ENCODE measurements around the gene DUSP22. TPM values are rescaled to one million over a fixed set of nuclear protein-coding genes. Genes with fewer than 3 reads are reported as not detected.
"Not testable (repeated sequence)": the region's sequence is repeated elsewhere in the genome, so short reads cannot be mapped to it uniquely, and the experiment has no call there.

The DUSP22 gene
- total RNA-seq, 1 donor from 2014 or later: 19.7 TPM

DNA sequence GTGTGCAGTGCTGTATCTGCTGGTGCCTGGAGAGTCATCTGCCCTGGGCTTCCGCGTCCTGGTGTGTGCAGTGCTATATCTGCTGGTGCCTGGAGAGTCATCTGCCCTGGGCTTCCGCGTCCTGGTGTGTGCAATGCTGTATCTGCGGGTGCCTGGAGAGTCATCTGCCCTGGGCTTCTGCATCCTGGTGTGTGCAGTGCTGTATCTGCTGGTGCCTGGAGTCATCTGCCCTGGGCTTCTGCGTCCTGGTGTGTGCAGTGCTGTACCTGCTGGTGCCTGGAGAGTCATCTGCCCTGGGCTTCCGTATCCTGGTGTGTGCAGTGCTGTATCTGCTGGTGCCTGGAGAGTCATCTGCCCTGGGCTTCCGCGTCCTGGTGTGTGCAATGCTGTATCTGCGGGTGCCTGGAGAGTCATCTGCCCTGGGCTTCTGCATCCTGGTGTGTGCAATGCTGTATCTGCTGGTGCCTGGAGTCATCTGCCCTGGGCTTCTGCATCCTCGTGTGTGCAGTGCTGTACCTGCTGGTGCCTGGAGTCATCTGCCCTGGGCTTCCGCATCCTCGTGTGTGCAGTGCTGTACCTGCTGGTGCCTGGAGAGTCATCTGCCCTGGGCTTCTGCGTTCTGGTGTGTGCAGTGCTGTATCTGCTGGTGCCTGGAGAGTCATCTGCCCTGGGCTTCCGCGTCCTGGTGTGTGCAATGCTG is 33.0 kb downstream of the DUSP22 start:
- DNase-seq: not testable (repeated sequence)

DNA sequence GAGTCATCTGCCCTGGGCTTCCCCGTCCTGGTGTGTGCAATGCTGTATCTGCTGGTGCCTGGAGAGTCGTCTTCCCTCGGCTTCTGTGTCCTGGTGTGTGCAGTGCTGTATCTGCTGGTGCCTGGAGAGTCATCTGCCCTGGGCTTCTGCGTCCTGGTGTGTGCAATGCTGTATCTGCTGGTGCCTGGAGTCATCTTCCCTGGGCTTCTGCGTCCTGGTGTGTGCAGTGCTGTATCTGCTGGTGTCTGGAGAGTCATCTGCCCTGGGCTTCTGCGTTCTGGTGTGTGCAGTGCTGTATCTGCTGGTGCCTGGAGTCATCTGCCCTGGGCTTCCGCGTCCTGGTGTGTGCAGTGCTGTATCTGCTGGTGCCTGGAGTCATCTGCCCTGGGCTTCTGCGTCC is 33.8 kb downstream of the DUSP22 start:
- not testable (repeated sequence) for DNase-seq

DNA sequence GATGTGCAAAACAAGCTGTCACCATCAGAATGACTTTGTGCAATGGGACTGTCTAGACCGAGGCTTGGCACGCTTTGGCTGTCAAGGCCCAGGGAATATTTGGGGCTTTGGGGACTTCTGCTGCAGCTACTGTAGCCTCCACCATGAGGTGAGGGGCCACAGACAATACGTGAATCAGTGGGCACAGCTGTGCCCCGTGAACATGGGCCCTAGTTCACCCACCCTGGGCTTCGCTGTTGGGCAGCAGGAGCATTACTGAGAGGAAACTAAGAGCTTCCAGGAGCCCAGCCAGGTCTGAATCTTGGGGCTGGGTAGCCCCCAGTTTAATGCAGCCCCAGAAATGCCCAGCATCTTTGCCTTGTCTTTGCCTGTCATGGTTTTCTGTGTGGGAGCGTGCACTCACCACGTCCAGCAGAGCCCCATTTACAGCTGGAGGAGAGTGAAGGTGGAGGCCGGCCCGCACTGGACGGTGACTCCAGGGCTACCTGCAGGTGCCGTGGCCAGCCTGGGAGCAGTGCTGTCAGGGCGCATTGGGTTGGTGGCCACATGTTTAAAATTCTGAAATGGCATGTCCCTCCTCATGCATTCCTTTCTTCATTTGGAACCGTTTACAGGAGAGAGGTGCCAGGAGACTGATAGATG is 34.7 kb downstream of the DUSP22 start:
- DNase-seq: no peak

- DNase-seq: no peak
These were observed 35.3 kb downstream of the DUSP22 start for GRCh38 chr6:327538-328116.

DNA sequence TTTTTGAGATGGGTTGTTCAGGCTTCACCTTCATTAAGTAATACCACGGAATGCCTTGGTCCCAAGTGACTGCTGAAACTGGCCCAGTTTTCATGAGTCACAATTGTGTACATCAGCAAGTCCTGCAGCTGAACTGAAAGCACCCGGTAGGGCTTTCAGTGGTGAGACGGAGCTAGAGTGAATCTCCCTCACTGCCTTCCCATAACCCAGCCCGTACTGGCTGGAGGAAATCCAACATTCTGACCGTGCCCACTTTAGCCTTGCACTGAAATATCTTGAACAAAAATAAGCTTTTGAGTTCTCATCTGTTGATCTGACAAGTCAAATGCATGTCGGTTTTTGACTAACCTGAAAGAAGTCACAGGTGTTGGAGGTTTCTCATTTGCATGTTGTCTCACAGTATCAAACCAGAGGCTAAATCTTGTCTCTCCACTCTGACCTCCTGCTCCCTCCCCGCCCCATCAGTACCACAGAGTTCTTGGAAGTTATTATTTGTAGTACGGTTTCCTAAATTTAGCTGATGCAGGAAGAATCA is 35.9 kb downstream of the DUSP22 start:
- DNase-seq: no peak

GRCh38 chr6:328924-329323 is 36.6 kb downstream of the DUSP22 start:
- DNase-seq: no peak

- DNase-seq: no peak
These were observed 37.8 kb downstream of the DUSP22 start for GRCh38 chr6:329888-330691.

GRCh38 chr6:330948-331347 is 38.7 kb downstream of the DUSP22 start:
- DNase-seq: no peak

GRCh38 chr6:331622-332521 is 39.6 kb downstream of the DUSP22 start:
- DNase-seq: no peak

DNA sequence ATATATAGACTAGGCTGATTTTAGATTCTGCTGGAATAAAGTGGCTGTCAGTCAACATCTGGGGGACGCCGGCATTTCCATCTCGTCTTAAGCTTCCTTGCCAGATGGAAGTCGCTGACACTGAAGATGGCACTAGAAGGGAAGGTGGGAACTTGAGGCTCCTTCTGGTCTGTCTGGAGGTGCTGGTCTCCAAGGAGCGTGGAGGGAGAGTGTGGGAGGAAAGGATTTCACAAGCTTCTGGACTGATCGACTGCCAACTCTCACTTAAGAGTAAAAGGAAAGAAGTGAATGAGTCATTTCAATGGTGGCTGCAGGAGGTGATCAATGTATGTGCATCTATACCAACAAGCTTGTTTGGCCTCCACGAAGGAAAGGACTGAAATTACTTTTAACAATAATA is 40.4 kb downstream of the DUSP22 start:
- no peak for DNase-seq

DNA sequence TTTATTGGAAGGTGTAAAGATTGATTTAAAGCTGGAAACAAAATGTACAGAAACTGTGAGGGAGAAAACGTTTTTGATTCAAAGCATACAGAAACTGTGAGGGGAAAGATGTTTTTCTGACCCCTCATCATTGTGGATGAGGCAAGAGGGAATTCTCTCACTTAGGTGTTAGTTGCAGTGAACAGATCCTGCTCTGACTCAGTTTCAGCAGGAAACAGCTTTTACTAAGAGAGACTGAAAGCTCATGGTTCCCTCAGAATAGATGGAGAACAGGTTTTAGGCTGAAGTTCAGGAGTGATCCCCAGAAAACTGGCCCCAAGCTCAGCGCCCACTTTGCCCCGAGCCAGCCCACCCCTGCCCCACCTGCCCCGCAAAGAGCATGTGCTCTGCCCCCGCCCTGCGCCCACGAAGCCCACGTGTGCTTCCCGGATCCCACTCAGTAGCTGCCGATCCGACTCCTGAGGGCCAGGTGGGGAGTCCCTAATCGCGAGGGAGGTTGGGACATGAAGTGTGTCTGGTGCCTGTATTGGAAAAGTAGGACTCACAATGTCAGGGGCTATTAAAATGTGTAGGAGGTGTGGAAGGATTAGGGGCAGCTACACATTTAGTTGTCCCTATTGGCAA is 41.2 kb downstream of the DUSP22 start:
- no peak for DNase-seq

DNA sequence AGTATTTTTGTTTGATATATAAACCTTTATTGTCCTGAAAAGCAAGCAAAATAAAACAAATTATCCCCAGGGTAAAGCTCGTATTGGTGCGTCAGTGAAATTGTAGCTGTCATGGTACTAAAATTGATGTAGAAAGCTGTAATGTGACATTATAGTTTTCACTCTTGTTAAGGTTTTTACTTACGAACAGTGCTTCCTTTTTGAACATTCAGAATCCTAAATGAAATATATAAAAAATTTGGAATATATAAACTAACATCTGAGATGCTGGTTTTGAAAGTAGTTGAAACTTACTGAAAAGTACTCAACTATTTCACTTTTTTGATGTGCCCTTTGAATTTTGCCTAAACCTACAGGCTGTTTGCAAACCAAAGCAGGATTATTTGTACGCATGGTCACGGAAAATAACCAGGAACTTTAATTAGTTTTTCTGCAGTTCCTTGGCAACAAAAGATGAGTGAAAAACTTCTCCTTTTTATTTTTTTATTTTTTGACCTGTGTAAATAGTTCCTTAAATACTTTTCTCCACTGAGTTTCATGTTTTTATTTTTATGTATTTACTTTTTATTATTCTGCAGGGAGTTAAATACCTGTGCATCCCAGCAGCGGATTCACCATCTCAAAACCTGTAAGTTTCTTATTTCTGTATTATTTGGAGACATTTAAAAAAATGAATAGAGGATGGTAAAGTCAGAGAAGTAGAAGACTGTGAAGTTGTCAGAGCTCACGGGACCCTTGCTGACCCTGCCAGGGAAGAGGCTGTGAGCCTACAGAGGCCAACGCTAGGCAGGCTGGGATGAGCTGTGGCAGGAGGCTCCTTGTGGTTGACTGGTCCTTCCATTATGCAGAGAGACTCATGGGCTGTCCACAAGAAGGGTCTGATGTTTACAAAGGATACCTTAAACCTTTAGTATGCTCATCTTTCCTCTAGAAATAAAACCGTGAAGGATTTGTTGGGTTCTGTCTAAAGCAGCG is 42.5 kb downstream of the DUSP22 start:
- DNase-seq: no peak

- no peak for DNase-seq
These were observed 43.3 kb downstream of the DUSP22 start for GRCh38 chr6:335572-335971.

- no peak for DNase-seq
These were observed 44.1 kb downstream of the DUSP22 start for GRCh38 chr6:336159-337114.

GRCh38 chr6:337805-338368 is 45.6 kb downstream of the DUSP22 start:
- DNase-seq: no peak

DNA sequence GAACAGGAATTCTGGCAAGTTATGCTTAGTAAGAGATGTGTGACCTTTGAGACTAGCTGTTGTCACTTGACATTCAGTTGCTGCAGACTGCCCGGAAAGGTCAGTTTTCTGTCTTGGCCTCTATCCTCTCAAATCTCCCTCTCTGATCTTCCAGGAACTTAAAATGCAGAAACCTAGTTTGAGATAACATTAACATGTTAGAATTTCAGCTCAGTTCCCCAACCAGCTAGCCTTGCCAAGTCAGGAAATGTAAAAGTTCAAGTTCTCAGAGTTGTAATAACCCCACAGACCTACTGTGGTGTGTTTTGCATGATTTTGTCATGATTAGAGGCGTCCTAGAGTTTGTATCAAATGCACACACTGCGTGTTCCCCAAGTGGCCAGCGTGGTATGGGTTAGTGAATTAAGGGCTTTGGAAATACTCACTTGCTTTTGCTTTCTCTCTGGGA is 46.6 kb downstream of the DUSP22 start:
- DNase-seq: no peak

DNA sequence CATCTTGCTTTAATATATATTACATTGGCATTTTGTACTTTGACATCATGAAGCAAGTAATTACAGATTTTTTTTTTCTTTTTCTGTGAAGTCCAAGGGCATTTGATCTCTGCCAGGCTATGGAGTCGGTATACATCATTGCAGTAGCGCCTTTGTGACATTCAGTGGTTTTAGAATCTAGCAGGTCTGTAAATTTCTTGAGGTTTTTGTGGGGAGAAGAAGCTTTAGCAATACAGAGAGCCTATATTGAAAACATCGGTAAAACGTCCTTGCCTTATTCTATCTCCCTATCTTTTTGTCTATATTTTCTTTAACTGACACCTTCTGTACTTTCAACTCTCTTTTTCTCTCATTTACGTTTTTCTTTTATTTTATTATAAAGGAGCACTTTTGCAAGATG is 47.2 kb downstream of the DUSP22 start:
- DNase-seq: no peak

Measured in skin of body (tissue), 2 donors.